Measurements from ENCODE around the gene PPP2R3B.
"Not testable (repeated sequence)": the region's sequence is repeated elsewhere in the genome, so short reads cannot be mapped to it uniquely, and the experiment has no call there.

Gene PPP2R3B

DNA sequence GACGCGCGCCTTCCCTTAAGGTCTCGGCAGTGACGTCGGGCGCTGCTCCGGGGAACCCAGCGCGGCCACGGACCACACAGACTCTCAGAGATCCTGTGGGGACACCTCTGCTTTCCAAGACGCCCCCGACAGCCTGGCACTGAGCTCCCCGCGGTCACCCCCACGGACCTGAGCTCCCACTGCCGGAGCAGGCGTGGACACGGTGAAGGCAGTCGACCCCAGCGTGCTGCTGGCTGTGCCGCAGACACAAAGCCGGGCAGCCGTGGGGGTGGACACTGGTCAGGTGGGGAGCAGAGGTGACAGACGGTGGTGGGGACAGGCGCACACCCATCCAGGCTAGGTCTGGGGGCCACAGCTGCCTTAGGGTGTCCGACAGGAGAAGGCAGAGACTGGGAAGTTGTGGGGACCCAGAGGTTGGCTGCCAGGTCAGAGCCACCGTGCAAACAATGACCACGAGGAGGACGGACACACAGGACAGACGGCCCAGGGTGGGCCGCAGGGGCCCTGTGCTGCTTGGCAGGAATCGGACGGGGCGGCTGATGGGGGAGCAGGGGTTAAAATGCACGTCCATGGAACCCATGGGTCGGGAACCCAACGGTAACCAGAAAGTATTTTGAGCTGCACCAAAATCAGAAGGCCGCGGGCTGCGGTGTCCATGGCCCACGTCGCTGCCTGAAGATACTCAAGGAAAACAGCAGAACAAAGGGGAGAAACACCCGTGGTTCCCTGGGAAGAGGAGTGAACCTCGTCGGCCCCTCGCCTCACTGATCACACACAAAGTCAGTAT, 51.5 kb downstream of the PPP2R3B start:
- no peak for DNase-seq

DNA sequence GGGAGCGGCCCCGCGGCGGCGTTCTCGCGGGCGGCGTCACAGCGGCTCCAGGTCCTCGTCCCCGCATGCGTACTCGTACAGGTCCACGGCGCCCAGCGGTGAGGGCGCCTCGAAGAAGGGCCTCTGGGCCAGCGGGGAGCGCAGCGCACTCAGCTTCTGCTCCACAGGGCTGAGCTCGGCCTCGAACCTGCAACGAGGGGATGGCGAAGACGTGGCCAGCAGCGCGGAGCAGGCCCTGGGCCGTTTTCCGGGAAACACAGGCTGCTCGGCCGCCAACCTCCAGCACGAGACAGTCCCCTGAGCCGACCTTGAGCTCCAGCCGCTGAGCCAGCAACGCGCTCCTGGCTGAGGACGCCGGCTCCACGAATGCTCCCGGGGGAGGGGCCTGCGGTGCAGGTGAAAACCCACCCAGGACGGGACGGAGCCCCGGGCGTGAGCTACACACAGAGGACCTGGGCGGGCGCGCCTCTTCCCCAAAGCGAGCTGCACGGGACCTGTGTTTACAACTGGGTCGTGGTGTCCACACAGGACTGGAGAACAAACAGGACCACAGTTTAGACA, 52.3 kb downstream of the PPP2R3B start:
- DNase-seq = no peak

DNA sequence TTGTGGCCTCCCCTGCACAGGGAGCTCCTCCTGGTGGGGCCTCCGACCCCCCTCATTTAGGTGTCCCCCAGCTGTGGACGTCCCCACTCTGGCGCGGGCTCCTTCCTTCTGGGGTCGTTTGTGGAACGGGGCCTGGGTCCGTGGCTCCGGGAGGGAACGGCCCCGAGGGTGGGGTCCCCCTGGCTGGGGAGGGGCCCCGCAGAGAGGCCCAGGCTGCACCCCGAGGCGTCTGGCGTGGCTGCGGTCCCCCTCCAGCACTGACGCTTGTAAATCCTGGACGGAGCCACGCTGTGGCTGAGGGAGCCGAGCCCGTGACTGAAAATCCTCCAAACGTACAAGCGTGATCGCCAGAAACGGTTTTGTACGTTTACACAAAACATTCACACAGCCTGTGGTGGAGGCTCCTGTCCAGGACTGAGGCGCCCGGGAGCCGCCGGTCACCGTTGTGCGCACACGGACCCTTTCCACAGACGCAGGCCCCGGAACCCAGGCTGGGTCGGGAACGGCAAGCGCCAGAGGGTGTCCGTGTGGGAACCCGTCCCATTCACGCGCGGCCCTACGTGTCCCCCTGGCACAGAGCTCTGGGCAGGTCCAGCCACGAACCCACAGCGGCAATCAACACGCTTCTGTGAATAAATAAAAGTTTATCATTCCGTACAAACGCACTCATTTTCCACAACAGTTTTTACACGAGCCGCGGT, 52.9 kb downstream of the PPP2R3B start:
- no peak for DNase-seq

DNA sequence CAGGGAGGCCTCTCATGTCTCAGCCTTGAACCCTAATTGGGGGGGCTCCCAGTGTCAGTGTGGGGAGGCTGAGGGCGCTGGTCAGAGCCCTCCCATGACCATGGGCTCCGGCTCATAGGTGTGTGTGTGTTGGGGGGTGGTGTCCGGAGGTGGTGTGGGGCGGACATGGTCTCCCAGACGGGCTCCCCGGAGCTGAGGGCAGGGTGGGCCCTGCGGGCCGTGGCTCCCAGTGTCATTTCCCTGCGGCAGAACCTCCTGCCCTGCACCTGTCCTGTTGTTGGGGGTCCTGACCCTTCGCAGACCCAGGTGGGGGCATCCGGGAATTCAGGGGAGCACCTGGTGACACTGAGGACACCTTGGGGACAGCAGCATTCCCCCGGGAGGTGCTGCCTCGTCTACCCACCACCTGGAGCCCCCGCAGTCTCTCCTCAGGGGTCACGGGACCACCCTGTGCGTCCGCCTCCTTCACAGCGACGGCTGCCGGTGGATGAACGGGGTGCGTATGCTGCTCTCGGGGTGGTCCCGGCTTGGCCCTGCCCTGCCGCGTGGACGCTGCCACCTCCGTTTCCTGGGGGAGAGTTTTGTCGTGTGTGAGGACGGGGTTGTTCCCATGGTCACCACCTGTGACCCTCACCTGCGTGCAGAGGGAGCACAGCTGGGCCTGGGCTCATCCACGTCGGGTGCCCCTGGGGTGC, 53.6 kb downstream of the PPP2R3B start:
- no peak for DNase-seq

DNA sequence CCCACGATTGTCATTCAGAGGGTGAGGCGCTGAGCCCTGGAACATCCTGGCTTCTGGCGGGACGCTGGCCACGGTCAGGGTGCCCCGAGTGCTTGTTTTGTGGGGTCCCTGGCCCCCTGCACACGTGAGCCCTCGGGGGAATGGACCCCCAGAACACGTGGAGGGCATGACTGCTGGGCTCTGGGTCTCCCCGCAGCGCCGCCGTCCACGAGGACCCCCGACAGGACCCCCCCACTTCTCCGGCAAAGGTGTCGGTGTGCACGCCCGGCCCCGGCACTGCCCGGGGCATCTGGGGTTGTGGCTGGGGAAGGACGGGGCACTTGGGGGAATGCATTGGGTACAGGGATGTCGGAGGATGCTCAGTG, 54.2 kb downstream of the PPP2R3B start:
- no peak for DNase-seq

DNA sequence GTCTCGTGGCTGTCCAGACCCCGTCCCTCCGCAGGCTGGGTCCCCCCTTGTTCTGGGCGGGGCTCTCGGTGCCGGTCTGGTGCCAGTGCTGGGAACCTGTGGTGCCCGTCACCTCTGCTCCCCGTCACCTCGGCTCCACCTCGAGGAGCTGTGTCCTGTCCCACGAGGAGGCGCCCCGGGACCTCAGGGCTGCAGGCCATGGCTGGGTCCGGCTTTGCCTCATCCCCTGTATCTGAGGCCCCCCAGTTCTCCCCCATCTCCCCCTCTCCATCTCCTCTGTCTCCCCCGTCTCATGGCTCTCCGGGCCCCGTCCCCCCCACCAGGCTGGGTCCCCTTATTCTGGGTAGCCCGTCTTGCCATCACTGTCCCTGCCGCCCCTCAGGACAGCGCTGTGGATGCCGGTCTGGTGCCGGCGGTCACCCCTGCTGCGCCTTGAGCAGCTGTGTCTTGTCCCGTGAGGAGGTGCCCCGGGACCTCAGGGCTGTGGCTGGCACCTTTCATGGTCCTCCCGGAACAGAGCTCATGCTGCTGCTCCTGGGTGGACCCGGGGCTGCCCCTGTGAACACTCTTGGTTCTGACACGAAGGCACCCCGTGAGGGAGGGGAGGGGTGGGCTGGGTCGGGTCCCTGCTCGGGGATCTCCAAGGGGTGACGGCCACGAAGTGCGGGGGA, 54.7 kb downstream of the PPP2R3B start:
- no peak for DNase-seq

DNA sequence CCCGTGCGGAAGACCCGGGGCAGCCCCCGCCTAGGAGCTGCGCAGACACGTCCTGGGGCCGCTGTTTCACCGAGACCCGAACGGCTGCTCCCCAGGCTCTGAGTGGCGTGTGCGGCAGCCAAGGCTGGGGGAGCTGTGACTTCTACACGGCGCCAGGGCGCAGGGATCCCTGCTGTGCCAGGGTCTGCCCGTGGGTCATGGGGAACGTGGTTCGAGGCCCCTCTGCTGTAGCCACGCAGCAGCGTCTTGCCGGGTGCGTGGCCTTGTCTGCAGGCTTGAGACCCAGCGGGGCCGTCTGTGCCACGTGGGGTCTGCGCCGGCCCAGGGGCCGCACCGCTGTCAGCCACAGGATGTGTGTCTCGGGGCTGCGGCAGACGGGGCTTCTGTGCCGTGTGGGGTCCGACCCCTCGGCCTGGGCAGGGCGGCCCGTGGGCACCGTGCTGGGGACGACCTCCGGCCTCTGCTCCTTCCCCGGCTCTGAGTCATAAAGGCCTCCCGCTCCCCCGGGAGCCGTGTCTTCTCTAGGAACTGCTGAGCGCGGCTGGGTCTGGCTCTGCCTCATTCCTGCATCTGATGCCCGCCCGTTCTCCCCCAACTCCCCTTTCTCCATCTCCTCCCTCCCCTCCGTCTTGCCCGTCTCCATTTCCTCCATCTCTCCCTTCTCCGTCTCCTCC, 55.4 kb downstream of the PPP2R3B start:
- no peak for DNase-seq

DNA sequence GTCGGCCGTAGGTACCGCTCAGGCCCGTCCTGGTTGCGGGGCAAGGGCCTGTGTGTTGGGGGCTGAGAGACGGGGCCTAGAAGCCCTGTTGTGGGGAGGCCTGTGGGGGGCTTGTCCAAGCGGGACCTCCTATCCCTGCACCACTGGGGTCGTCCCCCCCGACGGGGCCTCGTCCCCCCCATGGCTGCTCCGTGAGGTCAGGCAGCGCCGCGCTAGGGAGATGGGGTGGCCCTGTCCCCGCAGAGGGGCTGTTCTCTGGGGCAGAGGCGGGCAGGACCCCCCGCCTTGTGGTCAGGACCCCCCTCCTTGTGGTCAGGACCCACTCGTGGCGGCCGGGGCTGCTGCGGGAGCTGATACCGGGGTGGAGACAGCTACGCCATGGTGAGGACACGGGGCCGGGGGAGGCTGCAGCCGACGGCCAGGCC, 56.0 kb downstream of the PPP2R3B start:
- no peak for DNase-seq

DNA sequence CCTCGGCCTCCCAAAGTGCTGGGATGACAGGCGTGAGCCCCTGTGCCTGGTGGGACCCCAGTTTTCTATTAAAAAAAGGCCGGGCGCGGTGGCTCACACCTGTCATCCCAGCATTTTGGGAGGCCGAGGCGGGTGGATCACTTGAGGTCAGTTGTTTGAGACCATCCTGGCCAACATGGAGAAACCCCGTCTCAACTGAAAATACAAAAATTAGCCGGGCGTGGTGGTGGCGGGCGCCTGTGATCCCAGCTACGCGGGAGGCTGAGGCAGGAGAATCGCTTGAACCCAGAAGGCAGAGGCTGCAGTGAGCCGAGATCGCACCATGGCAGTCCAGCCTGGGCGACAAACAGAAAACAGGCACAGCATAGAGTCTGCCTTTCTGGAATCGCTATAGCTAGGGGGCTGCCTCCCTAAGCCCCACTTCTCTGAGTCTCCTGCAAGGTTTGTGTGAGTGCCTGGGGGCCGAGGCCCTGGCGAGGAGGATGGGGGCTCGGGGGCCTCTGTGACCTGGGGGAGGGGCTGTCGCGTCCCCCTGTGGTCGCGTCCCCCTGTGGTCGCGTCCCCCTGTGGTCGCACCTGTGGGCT, 56.5 kb downstream of the PPP2R3B start:
- DNase-seq = not testable (repeated sequence)

DNA sequence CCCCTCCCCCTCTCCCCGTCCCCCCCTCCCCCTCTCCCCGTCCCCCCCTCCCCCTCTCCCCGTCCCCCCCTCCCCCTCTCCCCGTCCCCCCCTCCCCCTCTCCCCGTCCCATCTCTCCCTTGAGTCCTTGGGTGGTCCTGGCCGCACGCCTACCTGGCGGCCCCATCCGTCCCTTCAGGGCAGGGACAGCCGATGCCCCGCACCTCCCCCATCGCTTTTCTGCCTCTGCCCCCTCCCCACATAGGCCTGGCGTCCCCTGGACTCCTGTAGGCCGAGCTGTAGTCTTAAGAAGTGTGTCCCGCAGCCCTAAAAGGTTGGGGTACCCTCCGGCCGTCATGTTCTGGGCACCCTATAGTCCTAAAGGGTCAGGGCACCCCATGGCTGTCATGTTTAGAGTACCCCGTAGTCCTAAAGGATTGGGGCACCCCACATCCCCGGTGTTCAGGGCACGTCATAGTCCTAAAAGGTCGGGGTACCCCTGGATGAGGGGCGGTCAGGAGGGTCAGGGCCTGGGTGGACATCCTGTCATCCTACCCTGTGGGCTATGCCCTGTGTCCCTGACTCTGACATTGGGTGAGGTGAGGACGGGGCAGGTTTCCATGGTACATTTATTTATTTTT, 57.3 kb downstream of the PPP2R3B start:
- DNase-seq = no peak

DNA sequence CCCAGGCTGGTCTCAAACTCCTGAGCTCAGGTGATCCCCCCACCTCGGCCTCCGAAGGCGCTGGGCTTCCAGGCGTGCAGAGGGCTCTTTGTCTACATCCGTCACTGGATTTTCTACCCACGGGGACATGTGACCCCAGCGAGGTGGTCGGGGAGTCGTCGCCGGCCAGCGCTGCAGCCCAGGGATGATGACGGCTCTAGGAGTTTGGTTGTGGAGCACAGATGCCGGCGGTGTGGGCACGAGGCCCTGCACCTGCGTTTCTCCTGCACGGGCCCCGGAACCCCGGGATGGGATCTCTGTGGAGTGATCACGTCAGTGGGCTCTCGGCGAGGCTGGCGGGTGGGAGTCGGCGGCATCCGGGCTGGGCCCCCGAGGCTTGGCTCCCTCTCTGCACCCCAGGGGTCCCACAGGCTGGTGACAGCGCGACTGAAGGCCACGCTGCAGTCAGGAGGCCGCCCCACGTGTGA, 59.0 kb downstream of the PPP2R3B start:
- DNase-seq = no peak

DNA sequence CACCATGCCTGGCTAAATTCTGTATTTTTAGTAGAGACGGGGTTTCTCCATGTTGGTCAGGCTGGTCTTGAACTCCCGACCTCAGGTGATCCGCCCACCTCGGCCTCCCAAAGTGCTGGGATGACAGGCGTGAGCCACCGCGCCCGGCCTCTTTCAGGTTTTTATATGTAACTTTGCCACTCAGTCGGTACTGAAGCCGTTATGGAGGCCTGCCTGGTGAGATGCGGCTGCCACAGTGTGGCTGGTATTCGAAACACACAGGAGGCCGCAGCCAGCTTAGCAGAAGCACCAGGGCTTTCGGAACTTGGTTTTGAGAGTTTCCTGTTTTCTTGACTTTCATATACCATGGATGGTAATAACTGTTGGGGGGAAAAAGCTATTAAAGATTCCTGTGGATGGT, 62.0 kb downstream of the PPP2R3B start:
- not testable (repeated sequence) for DNase-seq

DNA sequence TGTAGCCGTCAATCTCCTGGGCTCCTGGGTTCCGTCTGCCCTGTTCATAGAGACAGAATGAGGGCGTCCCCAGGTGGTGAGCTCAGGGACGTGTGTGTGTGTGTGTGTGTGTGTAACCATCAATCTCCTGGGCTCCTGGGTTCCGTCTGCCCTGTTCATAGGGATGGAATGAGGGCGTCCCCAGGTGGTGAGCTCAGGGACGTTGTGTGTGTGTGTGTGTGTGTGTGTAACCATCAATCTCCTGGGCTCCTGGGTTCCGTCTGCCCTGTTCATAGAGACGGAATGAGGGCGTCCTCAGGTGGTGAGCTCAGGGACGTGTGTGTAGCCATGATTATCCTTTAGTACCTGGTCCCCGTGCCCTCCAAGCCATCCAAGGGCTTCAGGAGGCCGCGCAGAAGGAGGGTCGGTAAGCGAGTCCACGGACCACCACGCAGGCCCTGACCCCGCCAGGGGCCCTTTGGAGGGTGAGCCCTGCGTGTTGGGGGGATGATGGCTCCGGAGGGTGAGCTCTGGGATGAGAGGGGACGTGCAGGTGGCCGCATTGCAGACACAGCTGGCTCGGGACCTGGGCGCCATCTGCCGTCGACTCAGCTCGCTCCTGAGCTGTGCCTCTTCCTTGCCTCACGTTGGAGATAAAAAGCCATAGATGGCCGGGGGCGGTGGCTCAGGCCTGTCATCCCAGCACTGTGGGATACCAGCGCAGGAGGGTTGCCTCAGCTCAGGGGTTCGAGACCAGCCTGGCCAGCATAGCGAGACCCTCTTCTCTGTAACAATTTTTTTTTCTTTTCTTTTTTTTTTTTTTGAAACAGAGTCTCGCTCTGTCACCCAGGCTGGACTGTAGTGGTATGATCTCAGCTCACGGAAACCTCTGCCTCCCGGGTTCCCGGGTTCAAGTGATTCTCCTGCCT, 62.7 kb downstream of the PPP2R3B start:
- no peak for DNase-seq

DNA sequence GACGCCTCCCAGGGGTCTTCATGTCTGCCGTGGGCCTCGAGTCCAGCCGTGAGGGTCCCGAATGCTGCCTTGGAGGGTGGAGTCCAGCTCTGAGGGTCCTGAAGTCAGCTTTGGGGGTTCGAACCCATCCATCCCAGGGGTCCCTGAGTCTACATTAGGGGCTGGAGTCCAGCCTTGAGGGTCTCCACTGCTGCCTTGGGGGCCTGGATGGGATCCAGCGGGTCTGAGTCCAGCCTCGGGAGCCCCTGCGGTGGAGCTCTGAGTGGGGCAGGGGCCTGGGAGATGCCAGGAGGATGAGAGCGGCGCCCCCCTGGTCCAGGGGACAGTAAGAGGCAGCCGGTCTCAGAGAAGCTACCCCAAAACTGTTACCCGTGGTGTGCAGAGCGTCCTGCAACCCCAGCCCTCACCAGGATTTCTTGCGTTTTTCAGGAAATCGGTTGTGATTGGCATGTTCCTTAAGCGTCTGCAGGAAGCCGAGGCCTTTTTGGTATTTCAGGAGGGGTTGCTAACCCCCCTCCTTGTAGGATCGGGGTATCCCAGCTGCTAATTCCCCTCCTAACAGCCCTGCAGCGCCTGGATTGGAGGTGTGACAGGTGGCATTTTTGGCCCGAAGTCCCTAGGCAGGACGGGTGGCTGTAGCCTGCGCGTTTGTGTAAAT, 66.5 kb downstream of the PPP2R3B start:
- DNase-seq = no peak

DNA sequence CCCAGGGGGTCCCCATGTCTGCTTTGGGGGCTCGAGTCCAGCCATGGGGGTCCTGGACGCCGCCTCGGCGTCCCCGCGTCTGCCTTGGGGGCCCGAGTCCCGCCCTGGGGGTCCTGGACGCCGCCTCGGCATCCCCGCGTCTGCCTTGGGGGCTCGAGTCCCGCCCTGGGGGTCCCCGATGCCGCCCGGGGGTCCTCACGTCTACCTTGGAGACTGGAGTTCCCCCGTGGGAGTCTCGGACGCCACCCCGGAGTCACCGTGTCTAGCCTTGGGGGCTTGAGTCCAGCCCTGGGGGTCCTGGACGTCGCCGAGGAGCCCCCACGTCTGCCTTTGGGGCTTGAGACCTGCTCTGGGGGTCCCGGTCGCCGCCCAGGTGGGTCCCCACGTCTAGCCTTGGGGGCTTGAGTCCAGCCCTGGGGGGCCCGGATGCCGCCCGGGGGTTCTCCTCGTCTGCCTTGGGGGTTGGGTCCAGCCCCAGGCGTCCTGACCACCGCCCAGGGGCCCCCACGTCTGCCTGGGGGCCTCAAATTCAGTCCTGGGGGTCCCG, 67.1 kb downstream of the PPP2R3B start:
- no peak for DNase-seq

DNA sequence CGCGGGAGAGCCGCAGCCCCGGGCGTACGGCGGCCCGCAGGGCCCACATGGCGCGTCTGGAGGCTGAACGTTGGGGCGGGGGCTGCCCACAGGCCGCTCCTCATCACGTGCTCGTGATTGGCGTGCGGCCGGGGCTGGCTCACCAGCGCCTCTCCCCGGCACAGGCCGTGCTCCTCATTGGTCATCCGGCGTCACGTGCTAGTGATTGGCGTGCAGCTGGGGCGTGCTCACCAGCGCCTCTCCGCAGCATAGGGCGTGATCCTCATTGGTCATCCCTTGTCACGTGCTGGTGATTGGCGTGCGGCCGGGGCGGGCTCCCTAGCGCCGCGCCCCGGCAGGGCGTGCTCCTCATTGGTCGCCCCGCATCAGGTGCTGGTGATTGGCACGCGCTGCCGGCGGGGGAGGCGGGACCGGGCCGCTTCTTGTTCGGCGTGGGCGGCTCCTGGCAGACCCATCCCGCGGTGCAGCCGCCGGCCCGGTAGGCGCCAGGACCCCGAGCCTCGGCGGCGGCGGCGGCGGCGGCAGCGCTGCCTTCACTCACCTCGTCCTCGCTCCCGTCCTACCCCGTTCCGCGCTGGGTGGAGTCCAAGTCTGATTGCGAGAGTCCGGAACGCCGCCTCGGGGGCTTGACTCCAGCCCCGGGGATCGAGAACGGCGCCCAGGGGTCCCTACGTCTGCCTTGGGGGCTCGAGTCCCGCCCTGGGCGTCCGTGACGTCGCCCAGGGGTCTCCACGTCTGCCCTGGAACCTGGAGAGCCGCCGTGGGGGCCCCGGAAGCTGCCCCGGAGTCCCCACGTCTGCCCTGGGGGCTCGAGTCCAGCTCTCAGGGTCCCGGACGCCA, 67.7 kb downstream of the PPP2R3B start, which contains the start of gene GTPBP6:
Gene GTPBP6 (minus strand): TSS at position 58 of the 840 bp plus-strand sequence. CDS start 9 bp downstream, at position 49.
- DNase-seq = no peak

DNA sequence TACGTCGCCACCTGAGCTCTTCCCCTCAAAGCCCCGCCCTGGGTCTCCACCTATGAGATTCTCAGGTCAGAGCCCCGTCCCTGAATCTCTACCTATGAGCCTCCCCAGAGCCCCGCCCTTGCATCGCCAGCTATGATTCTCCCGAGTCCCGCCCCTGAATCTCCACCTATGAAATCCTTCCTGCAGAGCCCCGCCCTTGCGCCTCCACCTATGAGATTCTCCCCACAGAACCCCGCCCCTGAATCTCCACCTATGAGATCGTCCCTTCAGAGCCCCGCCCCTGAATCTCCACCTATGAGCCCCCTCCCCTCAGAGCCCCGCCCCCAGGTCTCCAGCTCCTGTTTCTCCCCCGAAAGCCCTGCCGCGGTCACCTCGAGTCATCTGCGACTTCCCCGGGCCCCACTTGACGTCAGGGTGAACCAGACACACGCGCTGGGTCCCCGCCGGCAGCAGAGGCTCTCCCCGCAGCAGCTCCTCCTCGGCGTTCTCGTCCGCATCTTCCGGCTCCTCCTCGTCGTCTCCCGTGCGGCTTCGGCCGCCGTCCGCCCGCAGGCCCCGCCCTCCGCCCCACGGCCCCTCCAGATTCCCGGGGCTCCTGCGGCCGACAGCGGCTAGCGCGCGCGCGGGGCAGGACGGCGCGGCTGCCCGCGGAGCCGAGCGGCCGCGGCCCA, 68.5 kb downstream of the PPP2R3B start:
- DNase-seq = no peak

All from DMS79 treated with DMSO at 0.1 percent for 48 hours (cell line).